K562 (cell line): ENCODE results near the gene UPF1. TPM values are rescaled to one million over a fixed set of nuclear protein-coding genes. Genes with fewer than 3 reads are reported as not detected.

Experiments
- ILF3 ChIP-seq: fragments of 450-650 bp; IDR thresholded peaks from 2 replicates; pipeline ENCODE4 v1.6.1; 2018; ENCODE audit warnings: antibody characterized with exemption, mild to moderate bottlenecking, moderate library complexity, borderline replicate concordance
- SIN3A ChIP-seq, 2 experiments: fragments of 150-350 bp in 1 of 2; IDR thresholded peaks; 2 replicates each; pipeline ENCODE4 v1.6.1; 2011 to 2016; ENCODE audit warnings: borderline replicate concordance in 2 of 2, low read depth in 2 of 2, low read length in 2 of 2, mild to moderate bottlenecking in 2 of 2, moderate library complexity in 2 of 2; ENCODE audit not compliant: control insufficient read depth in 1 of 2
- ZNF347 ChIP-seq: fragments of 450-650 bp; formaldehyde crosslinking; IDR thresholded peaks from 2 replicates; pipeline ENCODE4 v1.4.0; 2020; ENCODE audit warnings: low read depth, mild to moderate bottlenecking, moderate library complexity
- ZNF740 ChIP-seq, 3 experiments: fragments of 200-800 bp in 1 of 3; sonication (Bioruptor generic) in 1 of 3; sonication (generic) in 1 of 3; formaldehyde crosslinking in 1 of 3; IDR thresholded peaks; 2 replicates each; pipeline versions ENCODE4 v1.6.1 to v1.8.0; 2016 to 2022; ENCODE audit warnings: mild to moderate bottlenecking in 2 of 3, missing compliant biosample characterization in 2 of 3, missing genetic modification characterization in 2 of 3, missing genetic modification reagents in 1 of 3
- polyA plus RNA-seq, 8 experiments: library from polyadenylated mRNA; depleted of rRNA in 4 of 8; stranded (reverse) in 5 of 8; unstranded in 3 of 8; fragments of >200 nt; fragmentation: Nextera tagmentation in 2 of 8; fragmentation: Illumina TruSeq in 1 of 8; extraction: Ambion mirVana in 2 of 8; extraction: Trizol in 1 of 8; gene quantifications; 2 replicates each; pipeline versions ENCODE4 v1.2.1 to v1.2.3, GENCODE V29; 2011 to 2014; ENCODE audit warnings: inconsistent platforms in 1 of 8, missing spikeins in 1 of 8
- total RNA-seq, 7 experiments: library from RNA; depleted of rRNA in 6 of 7; stranded (reverse); fragments of >200 nt in 6 of 7; fragmentation: Illumina TruSeq in 2 of 7; extraction: Trizol in 2 of 7; gene quantifications; 2 replicates each; pipeline versions ENCODE4 v1.2.1 to v1.2.3, GENCODE V29; 2011 to 2021; ENCODE audit warnings: low replicate concordance in 1 of 7
- TF ChIP-seq, protein P1 (sequence below), 2 experiments: fragments of 450-650 bp in 1 of 2; IDR thresholded peaks; 2 replicates each; pipeline ENCODE4 v1.6.1; 2011 to 2017; ENCODE audit warnings: low read depth in 2 of 2, antibody characterized with exemption in 1 of 2, borderline replicate concordance in 1 of 2, low read length in 1 of 2, mild to moderate bottlenecking in 1 of 2, mixed read lengths in 1 of 2; ENCODE audit not compliant: control insufficient read depth in 1 of 2
- TF ChIP-seq, protein P2 (sequence below): fragments of 250-450 bp; sonication (Bioruptor Pico); IDR thresholded peaks from 2 replicates; pipeline ENCODE4 v1.8.0; 2021; ENCODE audit warnings: moderate library complexity, mild to moderate bottlenecking, inconsistent platforms

UPF1 gene
- total and polyA plus RNA-seq, 9 of the 15 experiments (the other 6 are each of a cell fraction or from before 2014, with no cell fraction given) = 0.34 to 103 (median 27.9) TPM

- TF ChIP-seq, protein P1, sequence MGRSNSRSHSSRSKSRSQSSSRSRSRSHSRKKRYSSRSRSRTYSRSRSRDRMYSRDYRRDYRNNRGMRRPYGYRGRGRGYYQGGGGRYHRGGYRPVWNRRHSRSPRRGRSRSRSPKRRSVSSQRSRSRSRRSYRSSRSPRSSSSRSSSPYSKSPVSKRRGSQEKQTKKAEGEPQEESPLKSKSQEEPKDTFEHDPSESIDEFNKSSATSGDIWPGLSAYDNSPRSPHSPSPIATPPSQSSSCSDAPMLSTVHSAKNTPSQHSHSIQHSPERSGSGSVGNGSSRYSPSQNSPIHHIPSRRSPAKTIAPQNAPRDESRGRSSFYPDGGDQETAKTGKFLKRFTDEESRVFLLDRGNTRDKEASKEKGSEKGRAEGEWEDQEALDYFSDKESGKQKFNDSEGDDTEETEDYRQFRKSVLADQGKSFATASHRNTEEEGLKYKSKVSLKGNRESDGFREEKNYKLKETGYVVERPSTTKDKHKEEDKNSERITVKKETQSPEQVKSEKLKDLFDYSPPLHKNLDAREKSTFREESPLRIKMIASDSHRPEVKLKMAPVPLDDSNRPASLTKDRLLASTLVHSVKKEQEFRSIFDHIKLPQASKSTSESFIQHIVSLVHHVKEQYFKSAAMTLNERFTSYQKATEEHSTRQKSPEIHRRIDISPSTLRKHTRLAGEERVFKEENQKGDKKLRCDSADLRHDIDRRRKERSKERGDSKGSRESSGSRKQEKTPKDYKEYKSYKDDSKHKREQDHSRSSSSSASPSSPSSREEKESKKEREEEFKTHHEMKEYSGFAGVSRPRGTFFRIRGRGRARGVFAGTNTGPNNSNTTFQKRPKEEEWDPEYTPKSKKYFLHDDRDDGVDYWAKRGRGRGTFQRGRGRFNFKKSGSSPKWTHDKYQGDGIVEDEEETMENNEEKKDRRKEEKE (IDR thresholded peaks at IDR 0.05; ENCODE audit: borderline replicate concordance in 1 of 2, control insufficient read depth in 1 of 2, low read depth in 2 of 2, low read length in 1 of 2) = no peak
- TF ChIP-seq, protein P2, sequence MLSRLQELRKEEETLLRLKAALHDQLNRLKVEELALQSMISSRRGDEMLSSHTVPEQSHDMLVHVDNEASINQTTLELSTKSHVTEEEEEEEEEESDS (CRISPR knock-in tag) = no peak
- TF ChIP-seq SIN3A (IDR thresholded peaks at IDR 0.05; ENCODE audit: borderline replicate concordance in 2 of 2, control insufficient read depth in 1 of 2, low read depth in 2 of 2, low read length in 2 of 2) = no peak
- TF ChIP-seq ZNF347 (CRISPR knock-in tag) = no peak
- TF ChIP-seq ILF3 = no peak
- TF ChIP-seq ZNF740 (CRISPR knock-in tag; IDR thresholded peaks at IDR 0.05) = no peak
- no peak for TF ChIP-seq ZNF740 (tag; IDR thresholded peaks at IDR 0.05)
Measured at GRCh38 chr19:18785179-18786124, 46.3 kb upstream of the UPF1 start (continued).
